Suppressor macrophage treated with lipopolysaccharide for 1 hour (primary cell): ENCODE data around the gene SLC46A3.

Experiments
- DNase-seq, 3 donors: peaks; one replicate each; pipeline ENCODE4 v3.0.0-alpha.2; 2020 to 2022

The SLC46A3 gene, protein sequence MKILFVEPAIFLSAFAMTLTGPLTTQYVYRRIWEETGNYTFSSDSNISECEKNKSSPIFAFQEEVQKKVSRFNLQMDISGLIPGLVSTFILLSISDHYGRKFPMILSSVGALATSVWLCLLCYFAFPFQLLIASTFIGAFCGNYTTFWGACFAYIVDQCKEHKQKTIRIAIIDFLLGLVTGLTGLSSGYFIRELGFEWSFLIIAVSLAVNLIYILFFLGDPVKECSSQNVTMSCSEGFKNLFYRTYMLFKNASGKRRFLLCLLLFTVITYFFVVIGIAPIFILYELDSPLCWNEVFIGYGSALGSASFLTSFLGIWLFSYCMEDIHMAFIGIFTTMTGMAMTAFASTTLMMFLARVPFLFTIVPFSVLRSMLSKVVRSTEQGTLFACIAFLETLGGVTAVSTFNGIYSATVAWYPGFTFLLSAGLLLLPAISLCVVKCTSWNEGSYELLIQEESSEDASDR

DNA sequence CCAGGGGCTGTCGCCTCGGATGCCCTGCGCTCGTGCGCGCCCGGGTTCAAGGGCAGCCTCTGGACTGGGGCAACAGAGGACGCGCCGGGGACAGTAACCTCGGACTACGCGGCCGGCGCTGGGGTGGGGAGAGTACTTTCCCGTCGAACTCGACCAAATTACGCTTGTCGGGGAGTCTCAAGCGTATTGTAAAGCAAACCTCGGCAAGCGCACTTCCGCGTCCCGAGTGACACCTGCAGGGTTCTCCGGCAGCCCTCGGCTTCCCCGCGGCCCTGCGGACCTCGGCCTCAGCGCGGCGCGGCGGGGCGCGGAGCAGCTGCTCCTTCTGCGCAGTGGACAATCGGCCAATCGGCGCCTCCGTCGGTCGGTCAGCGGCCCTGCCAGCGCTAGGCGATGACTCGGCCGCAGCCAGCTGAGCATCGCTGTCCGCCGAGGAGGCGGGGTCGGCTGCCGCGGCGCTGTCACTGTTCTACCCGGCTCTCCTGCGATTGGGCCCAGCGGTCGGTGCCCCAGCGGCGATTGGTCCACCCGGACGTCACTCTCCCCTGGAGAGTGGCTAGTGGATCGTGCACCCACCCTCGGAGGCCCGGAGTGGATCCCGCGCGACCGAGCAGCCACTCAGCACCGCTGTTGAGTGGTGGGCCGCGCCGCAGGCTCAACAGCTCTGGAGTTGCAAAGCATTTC, at the start of gene SLC46A3:
SLC46A3 (minus strand) TSS at position 428 of the 684 bp plus-strand sequence. CDS start 972 bp downstream, outside the sequence.
- peak; percentile 98 for DNase-seq

GRCh38 chr13:28763887-28764286, 45.1 kb upstream of the SLC46A3 start:
- no peak for DNase-seq

DNA sequence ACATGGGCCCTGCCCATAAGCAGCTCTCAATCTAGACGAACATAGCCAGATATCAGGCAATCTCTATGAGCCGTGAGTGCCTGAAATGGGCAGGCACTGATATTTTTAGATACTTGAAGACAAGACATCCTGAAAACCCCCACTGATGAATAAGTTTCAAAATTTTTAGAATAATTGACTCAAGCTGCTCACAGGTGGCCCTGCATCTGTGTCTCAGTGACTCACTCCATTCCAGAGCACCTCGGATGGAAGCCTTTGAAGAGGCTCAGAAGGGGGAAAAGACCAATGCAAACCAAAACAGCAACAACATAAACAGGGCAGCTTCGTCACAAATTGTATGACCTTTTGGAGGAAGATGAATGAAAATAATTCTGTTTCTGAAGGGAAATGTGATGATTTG, 42.8 kb upstream of the SLC46A3 start:
- no peak for DNase-seq

DNA sequence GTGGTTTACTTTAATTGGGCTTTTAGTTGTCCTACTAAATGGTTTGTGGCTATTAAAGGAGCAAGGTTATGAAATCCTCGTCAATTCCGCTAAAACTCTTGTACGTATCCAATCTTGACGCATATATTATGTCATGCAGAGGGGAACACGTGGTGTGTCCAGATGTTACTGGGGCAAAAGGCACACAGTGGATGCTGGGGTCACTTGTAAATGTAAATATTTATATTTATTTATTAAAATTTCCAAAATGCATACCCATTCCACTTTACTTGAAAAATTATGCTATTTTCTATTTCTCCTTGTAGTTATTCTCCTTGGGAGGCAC, 36.7 kb upstream of the SLC46A3 start:
- no peak for DNase-seq

DNA sequence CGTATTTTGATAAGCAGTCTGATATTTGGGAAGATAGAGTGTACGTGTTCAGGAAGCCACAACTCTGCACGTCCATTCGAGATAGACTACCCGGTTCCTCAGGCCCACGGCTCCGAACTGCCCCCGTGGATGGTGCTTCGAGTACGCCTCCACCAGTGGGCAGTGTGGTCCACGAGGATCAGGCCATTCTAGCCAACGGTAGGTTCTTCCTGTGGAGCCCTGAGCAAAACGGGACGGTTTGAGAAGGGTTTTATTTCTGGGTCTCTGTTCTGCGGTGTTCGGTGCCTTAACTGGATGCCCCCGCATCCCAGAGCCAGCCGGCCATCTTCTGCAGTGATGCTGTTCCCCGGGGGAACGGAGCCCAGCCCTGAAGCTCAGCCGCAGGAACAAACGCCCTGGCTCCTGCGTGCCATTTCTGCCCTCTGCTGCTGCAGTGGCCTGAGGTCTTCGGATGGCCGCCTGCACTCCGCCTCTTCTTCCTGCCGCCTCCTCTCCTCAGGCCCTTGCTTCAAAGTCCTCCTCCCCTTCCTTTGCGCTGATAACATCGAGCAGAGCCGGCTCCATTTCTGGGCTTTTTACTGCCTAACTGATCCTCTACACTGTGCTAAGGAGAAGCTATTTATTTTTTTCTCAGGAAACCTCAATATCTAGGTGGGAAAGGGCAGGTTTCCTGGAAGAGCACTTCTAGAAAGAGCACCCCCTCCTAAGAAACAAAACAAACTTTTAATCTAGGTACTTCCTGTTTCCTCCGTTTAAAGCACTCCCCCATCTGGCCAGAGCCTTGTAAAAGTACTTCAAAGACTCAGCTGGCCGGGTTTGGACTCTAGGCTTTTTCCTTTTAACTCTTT, 36.2 kb upstream of the SLC46A3 start:
- peak; percentile 54 to 62 (median 55) for DNase-seq

GRCh38 chr13:28753946-28754345, 35.2 kb upstream of the SLC46A3 start:
- DNase-seq: no peak

DNA sequence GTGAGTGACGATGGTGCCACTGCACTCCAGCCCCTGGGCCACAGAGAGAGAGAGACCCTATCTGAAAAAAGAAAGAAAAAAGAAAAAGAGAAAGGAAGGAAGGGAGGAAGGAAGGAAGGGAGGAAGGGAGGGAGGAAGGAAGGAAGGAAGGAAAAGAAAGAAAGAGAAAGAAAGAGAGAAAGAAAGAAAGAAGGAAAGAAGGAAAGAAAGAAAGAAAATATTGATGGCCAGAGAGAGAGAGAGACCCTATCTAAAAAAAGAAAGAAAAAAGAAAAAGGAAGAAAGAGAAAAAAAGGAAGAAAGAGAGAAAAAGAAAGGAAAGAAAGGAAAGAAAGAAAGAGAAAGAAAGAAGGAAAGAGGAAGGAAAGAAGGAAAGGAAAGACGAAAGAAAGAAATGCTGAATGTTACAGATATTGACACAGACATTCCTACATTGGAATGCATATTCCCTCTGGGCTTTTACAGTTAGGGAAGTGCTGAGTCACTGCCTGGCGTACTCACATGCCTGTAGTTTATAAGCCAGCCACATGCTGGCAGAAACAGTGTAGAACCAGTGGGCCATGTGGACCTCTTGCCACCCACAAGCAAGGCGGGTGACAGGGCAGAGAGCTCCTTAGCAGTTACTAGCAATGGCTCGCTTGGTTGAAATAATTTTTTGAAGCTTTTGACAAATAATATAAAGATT, 34.6 kb upstream of the SLC46A3 start:
- DNase-seq: peak; percentile 73 to 81 (median 77)

GRCh38 chr13:28751175-28751960, 32.6 kb upstream of the SLC46A3 start:
- DNase-seq: peak in 1 of 3 donors; percentile 36

- DNase-seq: peak in 2 of 3 donors; percentile 32 to 59
Observed at GRCh38 chr13:28750187-28751045, 31.6 kb upstream of the SLC46A3 start.

GRCh38 chr13:28747851-28748250, 29.1 kb upstream of the SLC46A3 start:
- no peak for DNase-seq

DNA sequence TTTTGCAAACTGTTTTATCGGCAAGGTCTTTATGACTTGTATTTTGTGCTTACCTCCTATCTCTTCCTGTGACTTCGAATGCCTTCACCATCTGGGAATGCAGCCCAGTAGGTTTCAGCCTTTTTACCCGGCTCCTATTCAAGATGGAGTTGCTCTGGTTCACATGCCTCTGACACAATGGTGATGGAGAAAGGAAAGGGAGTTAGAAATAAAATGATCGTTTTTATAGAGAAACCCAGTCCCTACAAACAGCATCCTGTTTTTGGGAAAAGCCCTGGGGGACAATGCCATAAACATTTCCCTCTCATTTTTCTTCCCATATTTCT, 27.5 kb upstream of the SLC46A3 start:
- DNase-seq: no peak

DNA sequence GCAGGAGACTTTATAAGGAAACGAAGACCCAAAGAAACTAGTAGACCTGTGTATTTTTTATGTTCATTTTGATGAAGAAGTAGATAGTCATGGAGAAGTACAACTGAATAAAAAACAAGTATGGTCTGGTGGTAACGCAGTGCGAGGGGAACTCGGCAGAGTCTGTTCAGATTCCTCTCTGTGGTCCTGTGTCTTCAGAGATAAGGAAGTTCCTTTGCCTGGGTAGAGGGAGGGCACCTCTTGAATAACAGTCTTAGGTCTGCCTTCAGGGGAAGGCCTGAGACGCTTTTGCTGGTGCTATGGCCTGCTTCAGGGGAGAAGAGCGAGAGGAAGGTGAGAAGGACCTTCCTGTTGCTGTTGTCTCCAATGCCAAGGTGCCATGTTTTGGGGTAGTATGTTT, 25.9 kb upstream of the SLC46A3 start:
- DNase-seq: peak; percentile 47 to 57 (median 47)

DNA sequence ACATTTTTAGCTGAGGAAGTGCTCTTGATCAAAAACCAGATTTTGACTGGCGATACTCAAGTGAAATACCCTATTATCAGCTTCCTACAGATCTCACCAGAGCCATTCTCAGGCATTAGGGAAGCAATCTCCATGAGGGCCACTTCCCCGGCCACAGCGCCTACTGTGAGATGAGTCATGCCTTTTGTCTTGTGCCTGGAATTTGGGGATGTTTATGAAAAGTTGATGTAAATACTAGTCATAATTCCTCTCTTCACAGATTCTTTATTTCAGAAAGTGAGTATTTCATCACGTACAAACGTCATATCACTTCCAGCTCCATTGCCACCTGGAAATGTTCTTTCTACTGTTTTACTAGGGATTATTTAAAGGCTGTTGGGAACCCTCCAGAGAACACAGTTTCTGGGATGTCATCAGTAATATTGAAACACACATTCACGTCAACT, 25.3 kb upstream of the SLC46A3 start:
- peak; percentile 88 to 95 (median 93) for DNase-seq

DNA sequence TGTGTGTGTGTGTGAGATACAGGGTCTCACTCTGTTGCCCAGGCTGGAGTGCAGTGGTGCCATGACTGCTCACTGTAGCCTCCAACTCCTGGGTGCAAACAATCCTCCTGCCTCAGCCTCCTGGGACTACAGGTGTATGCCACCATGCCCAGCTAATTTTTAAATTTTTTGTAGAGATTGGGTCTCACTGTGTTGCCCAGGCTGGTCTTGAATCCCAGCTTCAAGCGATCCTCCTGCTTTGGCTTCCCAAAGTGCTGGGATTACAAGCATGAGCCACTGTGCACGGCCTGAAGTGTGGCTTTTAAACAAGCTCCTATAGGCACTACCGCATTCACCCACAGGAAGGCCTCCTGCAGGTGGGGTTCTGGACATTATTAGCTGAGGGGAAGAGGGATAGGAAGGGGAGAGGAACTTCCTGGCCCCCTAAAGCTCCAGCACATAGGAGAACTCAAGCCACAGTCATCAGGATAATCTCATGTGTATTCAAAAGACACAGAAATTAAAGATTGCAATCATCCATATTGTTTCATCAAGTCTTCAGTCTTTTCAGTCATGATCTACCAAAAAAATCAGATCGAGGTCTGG, 24.8 kb upstream of the SLC46A3 start:
- no peak for DNase-seq

DNA sequence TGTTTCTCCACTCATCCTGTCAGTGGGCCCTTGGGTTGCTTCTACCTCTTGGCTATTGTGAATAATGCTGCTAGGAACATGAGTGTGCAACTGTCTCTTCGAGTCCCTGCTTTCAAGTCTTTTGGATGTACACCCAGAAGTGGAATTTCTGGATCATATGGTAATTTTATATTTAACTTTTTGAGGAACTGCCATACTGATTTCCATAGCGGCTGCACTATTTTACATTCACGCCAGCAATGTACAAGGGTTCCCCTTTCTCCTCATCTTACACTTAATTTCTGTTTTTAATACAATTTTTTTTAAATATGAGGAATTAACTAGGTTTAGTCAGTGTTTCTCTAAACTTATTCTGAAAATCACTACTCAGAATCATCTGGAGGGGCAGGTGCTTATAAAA, 24.2 kb upstream of the SLC46A3 start:
- peak; percentile 42 to 71 (median 50) for DNase-seq

DNA sequence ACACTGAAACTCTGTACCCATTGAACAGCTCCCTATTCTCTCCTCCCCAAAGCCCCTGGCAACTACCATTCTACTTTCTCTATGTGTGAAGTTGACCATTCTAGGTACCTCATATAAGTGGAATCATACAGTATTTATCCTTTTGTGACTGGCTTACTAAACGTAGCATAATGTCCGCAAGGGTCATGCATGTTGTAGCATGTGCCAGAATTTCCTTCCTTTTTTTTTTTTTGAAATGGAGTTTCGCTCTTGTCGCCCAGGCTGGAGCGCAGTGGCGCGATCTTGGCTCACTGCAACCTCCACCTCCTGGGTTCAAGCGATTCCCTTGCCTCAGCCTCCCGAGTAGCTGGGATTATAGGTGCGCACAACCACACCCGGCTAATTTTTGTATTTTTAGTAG, 23.7 kb upstream of the SLC46A3 start:
- DNase-seq: peak in 1 of 3 donors; percentile 26

GRCh38 chr13:28741084-28741491, 22.3 kb upstream of the SLC46A3 start:
- peak; percentile 61 to 78 (median 71) for DNase-seq

GRCh38 chr13:28739376-28739775, 20.6 kb upstream of the SLC46A3 start:
- DNase-seq: no peak

DNA sequence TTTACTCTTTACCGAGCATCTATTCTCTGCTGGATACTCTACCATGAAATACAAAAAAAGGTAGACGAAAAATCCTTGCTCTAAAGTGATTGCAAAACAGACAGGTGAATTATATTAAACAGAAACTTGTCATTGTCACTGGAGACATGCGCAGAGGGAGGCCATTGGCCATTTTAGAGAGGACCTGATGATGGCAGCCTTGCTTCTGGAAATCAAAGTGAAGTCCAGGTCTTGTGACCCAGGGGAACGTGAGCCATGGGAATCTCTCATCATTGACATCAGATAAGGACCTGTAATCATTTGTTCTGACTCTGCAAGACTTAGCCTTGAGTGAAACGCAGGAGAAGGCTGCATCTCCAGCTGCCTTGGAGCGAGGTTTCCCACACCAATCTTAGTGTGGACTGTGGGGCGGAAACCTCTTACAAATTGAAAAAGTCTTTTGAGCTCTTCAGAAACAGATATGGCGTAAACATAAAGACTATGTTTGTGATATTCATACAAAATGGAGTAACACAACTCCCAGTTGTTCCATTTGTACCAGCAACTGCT, 16.8 kb upstream of the SLC46A3 start:
- no peak for DNase-seq

GRCh38 chr13:28734906-28735305, 16.1 kb upstream of the SLC46A3 start:
- peak in 2 of 3 donors; percentile 31 to 43 for DNase-seq
